Endothelial cell of umbilical vein (primary cell): ENCODE measurements around the gene STUM. TPM values are rescaled to one million over a fixed set of nuclear protein-coding genes. Genes with fewer than 3 reads are reported as not detected.

ENCODE experiments used
- BruUV-seq: library from RNA; stranded (reverse); fragments of 400-500 nt; replicated peaks from 2 replicates; lab custom pipeline; 2021; lab: Mats Ljungman, UMichigan
- CTCF ChIA-PET: fragments of 300-600, 350-600 bp; sonication (Branson Sonifier 250); formaldehyde crosslinking; loops from one replicate; lab custom pipeline; 2021; ENCODE audit warnings: antibody characterized with exemption, inconsistent platforms; lab: Charles Lee
- POLR2A ChIA-PET: fragments of 300-600, 350-600 bp; sonication (Branson Sonifier 250); formaldehyde crosslinking; loops from one replicate; lab custom pipeline; 2021; ENCODE audit warnings: antibody characterized with exemption, inconsistent platforms; lab: Charles Lee
- DNase-seq: peaks from one replicate; pipeline ENCODE4 v3.0.0-alpha.2; 2011; ENCODE audit warnings: low read depth, low spot score
- FAIRE-seq: peaks from 2 replicates; lab custom pipeline; 2011; peaks lifted over from hg19 to GRCh38; lab: Jason Lieb, UNC
- H2AFZ ChIP-seq: 2 replicates; pipeline ENCODE4 v1.6.0; 2012; ENCODE audit warnings: low read depth, low read length, control low read depth, inconsistent platforms
- H3K27ac ChIP-seq: 2 replicates; pipeline ENCODE4 v1.5.1; 2011; ENCODE audit warnings: low read depth, mild to moderate bottlenecking, control low read depth, low read length, moderate library complexity; ENCODE audit not compliant: insufficient read depth
- H3K27me3 ChIP-seq, 2 experiments: 2 replicates each; pipeline versions ENCODE4 v1.6.0 to v1.6.1; 2011; ENCODE audit warnings: low read length in 2 of 2, mixed read lengths in 1 of 2; ENCODE audit not compliant: control insufficient read depth in 2 of 2, insufficient read depth in 2 of 2
- H3K36me3 ChIP-seq, 2 experiments: 2 replicates in 1 of 2; 3 replicates in 1 of 2; pipeline ENCODE4 v1.5.1; 2011; ENCODE audit warnings: low read length in 2 of 2, mild to moderate bottlenecking in 1 of 2, moderate library complexity in 1 of 2; ENCODE audit not compliant: control insufficient read depth in 2 of 2, insufficient read depth in 2 of 2; ENCODE audit errors: extremely low read depth in 1 of 2
- H3K4me1 ChIP-seq: 3 replicates; pipeline ENCODE4 v1.5.1; 2011; ENCODE audit warnings: mild to moderate bottlenecking, low read length; ENCODE audit not compliant: control insufficient read depth, insufficient read depth; ENCODE audit errors: extremely low read depth
- H3K4me2 ChIP-seq: 2 replicates; pipeline ENCODE4 v1.6.1; 2011; ENCODE audit warnings: low read length, control low read depth, mixed read lengths; ENCODE audit not compliant: insufficient read depth
- H3K4me3 ChIP-seq, 3 experiments: fragments of 200-600 bp in 1 of 3; sonication (generic), shearing (Covaris generic) in 1 of 3; replicated peaks in 1 of 3; 2 replicates each; pipeline ENCODE4 v1.5.1; 2011 to 2016; ENCODE audit warnings: control low read depth in 3 of 3, low read length in 3 of 3, mild to moderate bottlenecking in 2 of 3, inconsistent platforms in 1 of 3, low read depth in 1 of 3, moderate library complexity in 1 of 3; ENCODE audit not compliant: insufficient read depth in 1 of 3
- H3K79me2 ChIP-seq: 2 replicates; pipeline ENCODE4 v1.6.0; 2012; ENCODE audit warnings: low read length, inconsistent platforms; ENCODE audit not compliant: control insufficient read depth, insufficient read depth
- H3K9ac ChIP-seq: replicated peaks from 2 replicates; pipeline ENCODE3; 2011; ENCODE audit warnings: low read length, control low read depth; ENCODE audit not compliant: insufficient read depth; ENCODE audit errors: extremely low read depth
- H3K9me1 ChIP-seq: replicated peaks from 3 replicates; pipeline ENCODE4 v1.6.0; 2011; ENCODE audit warnings: mild to moderate bottlenecking, low read length; ENCODE audit not compliant: control insufficient read depth, insufficient read depth; ENCODE audit errors: extremely low read depth
- H3K9me3 ChIP-seq: replicated peaks from 2 replicates; pipeline ENCODE4 v1.5.1; 2012; ENCODE audit warnings: low read length, inconsistent platforms; ENCODE audit not compliant: control insufficient read depth, insufficient read depth
- H4K20me1 ChIP-seq: replicated peaks from 2 replicates; pipeline ENCODE3; 2011; ENCODE audit warnings: mild to moderate bottlenecking, low read length; ENCODE audit not compliant: control insufficient read depth, insufficient read depth; ENCODE audit errors: extremely low read depth
- CTCF ChIP-seq, 2 donors: IDR thresholded peaks; 1 replicate in 1 of 2; 2 replicates in 1 of 2; pipeline ENCODE4 v1.5.1; 2011; ENCODE audit warnings: low read length in 2 of 2, mild to moderate bottlenecking in 2 of 2, moderate library complexity in 2 of 2, control low read depth in 1 of 2, inconsistent platforms in 1 of 2, low read depth in 1 of 2; ENCODE audit not compliant: insufficient read depth in 1 of 2; ENCODE audit errors: extremely low read depth in 1 of 2
- EZH2 ChIP-seq: IDR thresholded peaks from 2 replicates; pipeline ENCODE4 v1.6.1; 2012; ENCODE audit warnings: borderline replicate concordance, low read depth, mild to moderate bottlenecking, moderate library complexity, low read length, inconsistent platforms; ENCODE audit not compliant: severe bottlenecking
- FOS ChIP-seq: IDR thresholded peaks from 2 replicates; pipeline ENCODE4 v1.6.1; 2011; ENCODE audit warnings: mild to moderate bottlenecking, low read length, moderate library complexity, borderline replicate concordance; ENCODE audit not compliant: insufficient read depth
- GATA2 ChIP-seq: IDR thresholded peaks from 2 replicates; pipeline ENCODE4 v1.7.0; 2011; ENCODE audit warnings: low read depth, mild to moderate bottlenecking, moderate library complexity, mixed read lengths, low read length; ENCODE audit not compliant: insufficient read length, insufficient read depth
- JUN ChIP-seq: IDR thresholded peaks from 2 replicates; pipeline ENCODE4 v1.6.1; 2011; ENCODE audit warnings: borderline replicate concordance, low read depth; ENCODE audit not compliant: insufficient read length, insufficient read depth
- MYC ChIP-seq: IDR thresholded peaks from one replicate; pipeline ENCODE4 v1.6.1; 2011; ENCODE audit warnings: mild to moderate bottlenecking, low read depth, low read length
- POLR2A ChIP-seq: IDR thresholded peaks from 2 replicates; pipeline ENCODE4 v1.6.1; 2012; ENCODE audit warnings: low read depth, mild to moderate bottlenecking, control low read depth, low read length
- POLR2AphosphoS5 ChIP-seq: IDR thresholded peaks from 2 replicates; pipeline ENCODE4 v1.6.1; 2012; ENCODE audit warnings: low read depth, mild to moderate bottlenecking, control low read depth, low read length, moderate library complexity; ENCODE audit not compliant: insufficient read depth
- dilution Hi-C: fragments of 300-500 bp; cut with MboI; formaldehyde crosslinking; loops from one replicate; pipeline ENCODE4 v1.15.0; 2019; ENCODE audit warnings: low sequenced_read_pairs; ENCODE audit not compliant: extremely low pct_ligation_motif_present
- intact Hi-C: fragments of 100-400 bp; cut with micrococcal nuclease; formaldehyde crosslinking; loops from one replicate; pipeline ENCODE4 v1.10.0; 2022
- polyA plus RNA-seq, 4 experiments: library from polyadenylated mRNA; depleted of rRNA in 3 of 4; stranded (reverse) in 3 of 4; unstranded in 1 of 4; fragments of >200 nt; gene quantifications; 2 replicates each; pipeline versions ENCODE4 v1.2.1 to v1.2.3, GENCODE V29; 2011 to 2012; ENCODE audit warnings: missing spikeins in 1 of 4
- total RNA-seq: library from RNA; stranded (reverse); gene quantifications from 2 replicates; pipeline ENCODE4 v1.2.3, GENCODE V29; 2021
- TF ChIP-seq, protein P1 (sequence below): IDR thresholded peaks from 2 replicates; pipeline ENCODE4 v1.6.1; 2011; ENCODE audit not compliant: insufficient read depth, insufficient read length

STUM gene
- total and polyA plus RNA-seq, 2 donors (not counting 3 experiments of a cell fraction or from before 2014, with no cell fraction given) = not detected

DNA sequence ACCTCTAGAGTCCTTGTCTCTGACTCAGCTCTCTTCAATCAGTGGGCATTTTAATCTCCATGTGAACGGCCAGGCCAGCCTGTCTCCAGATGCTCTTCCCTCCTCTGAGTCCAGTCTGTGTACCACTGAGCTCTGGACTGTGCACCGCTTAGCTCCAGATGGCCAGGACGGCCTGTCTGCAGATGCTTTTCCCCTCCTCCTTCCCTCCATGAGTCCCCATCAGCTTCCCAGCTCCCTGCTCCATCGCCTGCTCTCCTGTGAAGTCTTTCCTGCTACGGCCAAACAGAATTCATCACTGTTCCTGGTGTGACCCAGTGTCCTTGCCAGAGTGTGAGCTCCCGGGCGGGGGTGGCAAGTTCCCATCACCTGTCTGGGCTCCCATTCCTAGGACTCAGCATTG, 42.0 kb downstream of the STUM start:
- Histone ChIP-seq H3K36me3 (no peaks in the 10 kb centered on the region), H3K4me2 (no peak overlapping the region), H4K20me1 (no peaks in the 10 kb centered on the region), H3K79me2 (no peaks in the 10 kb centered on the region), H3K4me1 (no peaks in the 10 kb centered on the region), H3K4me3 (no peak overlapping the region), H3K9ac (no peak overlapping the region), H3K27ac (no peak overlapping the region), H3K27me3 (peaks cover 0 to 2% of the 10 kb centered on the region in 2 experiments), H2AFZ (no peak overlapping the region), H3K9me3 (no peaks in the 10 kb centered on the region), H3K9me1 (no peaks in the 10 kb centered on the region)
- intact Hi-C loops = no loop called here
- BruUV-seq = no TSS peak
- no peak for FAIRE-seq
- TF ChIP-seq, protein P1, sequence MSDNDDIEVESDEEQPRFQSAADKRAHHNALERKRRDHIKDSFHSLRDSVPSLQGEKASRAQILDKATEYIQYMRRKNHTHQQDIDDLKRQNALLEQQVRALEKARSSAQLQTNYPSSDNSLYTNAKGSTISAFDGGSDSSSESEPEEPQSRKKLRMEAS = no peak
- ChIA-PET POLR2A (no interaction called here), CTCF (interaction anchor here (1.0 to 1.5 kb wide), 2 partner anchors 14 to 20 kb away, joined by 3 read pairs; no protein-coding TSS in a partner anchor)
- no peak for DNase-seq
- dilution Hi-C loops = no loop called here

DNA sequence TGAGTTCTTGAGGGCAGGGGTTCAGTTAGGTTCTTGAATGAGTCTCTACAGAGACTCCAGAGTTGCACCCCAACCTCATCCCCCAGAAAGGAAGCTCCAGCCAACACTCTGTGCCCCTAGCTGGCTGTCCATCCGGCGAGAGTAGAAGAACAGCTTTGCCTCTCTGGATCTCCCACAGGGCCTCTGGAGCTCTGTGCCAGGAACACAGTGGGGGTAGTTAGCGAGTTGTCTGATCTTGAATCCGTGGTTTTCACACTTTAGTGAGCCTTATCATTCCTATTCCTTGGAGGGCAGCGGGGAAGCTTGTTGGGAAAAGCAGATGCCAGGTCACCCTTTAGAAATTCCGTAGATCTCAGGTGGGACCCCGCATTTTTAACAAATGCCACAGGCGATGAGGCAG, 45.0 kb downstream of the STUM start:
- H3K36me3 ChIP-seq = no peaks in the 10 kb centered on the region
- H3K79me2 ChIP-seq = no peaks in the 10 kb centered on the region
- no peak overlapping the region for H3K9ac ChIP-seq
- ChIA-PET POLR2A (no interaction called here), CTCF (interaction anchor here (0.6 to 1.4 kb wide), 2 partner anchors 12 to 15 kb away, joined by 3 to 12 read pairs; no protein-coding TSS in a partner anchor)
- H3K4me1 ChIP-seq = no peaks in the 10 kb centered on the region
- BruUV-seq = no TSS peak
- no peaks in the 10 kb centered on the region for H3K9me3 ChIP-seq
- DNase-seq (no peak), FAIRE-seq (no peak)
- no peak overlapping the region for H3K4me3 ChIP-seq
- intact Hi-C loops = no loop called here
- H3K9me1 ChIP-seq = no peaks in the 10 kb centered on the region
- dilution Hi-C loops = no loop called here
- no peak for TF ChIP-seq GATA2
- no peak for TF ChIP-seq CTCF (IDR thresholded peaks at IDR 0.05; ENCODE audit: extremely low read depth in 1 of 2, insufficient read depth in 1 of 2, low read depth in 1 of 2, low read length in 2 of 2)
- no peak for TF ChIP-seq JUN
- no peak for TF ChIP-seq POLR2A
- TF ChIP-seq POLR2AphosphoS5 = no peak
- no peak for TF ChIP-seq MYC
- TF ChIP-seq EZH2 = no peak
- TF ChIP-seq FOS = no peak
- TF ChIP-seq, protein P1 = no peak
- no peak overlapping the region for H3K4me2 ChIP-seq
- no peaks in the 10 kb centered on the region for H4K20me1 ChIP-seq
- peaks cover 0 to 8% of the 10 kb centered on the region in 2 experiments for H3K27me3 ChIP-seq
- H2AFZ ChIP-seq = no peak overlapping the region
- no peak overlapping the region for H3K27ac ChIP-seq
